ENCODE measurements around the gene KCNN1. TPM values are rescaled to one million over a fixed set of nuclear protein-coding genes. Genes with fewer than 3 reads are reported as not detected.

The KCNN1 gene
- total and polyA plus RNA-seq, 2 experiments from 2014 or later, result 2.2 to 29.8 TPM

DNA sequence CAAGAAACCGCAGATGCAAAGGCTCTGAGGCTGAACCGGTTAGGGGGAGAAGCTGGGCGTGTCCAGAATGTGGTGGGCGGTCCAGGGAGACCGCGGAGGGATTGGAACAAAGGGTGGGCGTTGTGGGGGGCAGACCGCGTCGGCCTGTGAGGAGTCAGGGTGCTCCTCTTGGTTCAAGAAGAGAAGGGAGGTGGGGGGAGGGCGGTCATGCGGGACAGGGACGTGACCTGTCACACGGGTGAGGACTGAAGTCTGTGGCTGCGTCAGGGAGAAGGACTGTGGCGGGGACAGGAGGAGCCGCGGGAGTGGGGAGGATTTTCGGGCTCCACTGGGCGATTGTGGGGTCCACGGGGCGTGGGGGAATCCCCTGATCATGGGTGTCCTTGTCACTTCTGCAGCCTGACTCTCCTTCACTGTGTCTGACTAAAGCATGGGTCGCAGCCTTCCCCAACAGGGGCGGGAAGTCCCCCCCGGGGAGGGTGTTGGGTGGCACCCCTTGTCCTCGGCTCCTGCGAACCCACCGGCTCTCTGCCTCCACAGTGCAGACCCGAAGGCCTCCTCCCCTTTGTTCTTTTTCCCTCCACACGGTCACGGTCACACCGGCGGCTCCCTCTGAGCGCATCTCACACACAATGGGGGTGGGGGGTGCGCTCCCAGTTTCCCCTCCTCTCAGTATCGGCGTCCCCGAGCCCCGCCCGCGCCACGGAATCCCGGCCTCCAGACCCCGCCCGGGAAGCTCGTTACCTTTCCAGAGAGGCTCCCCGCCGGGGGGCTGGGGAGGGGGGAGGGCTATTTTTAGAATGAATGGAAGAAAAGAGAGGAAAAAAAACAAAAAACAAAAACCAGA is 16.4 kb upstream of the KCNN1 start:
- H3K4me3 ChIP-seq, result peak overlapping the region; percentile 72
- H3F3A ChIP-seq (replicated peaks; ENCODE audit: low read depth), result peaks cover 22% of the 10 kb centered on the region
- Mint-ChIP-seq H3K36me3 (ENCODE audit: low read depth) (no peaks in the 10 kb centered on the region; the same call in 2 of the 3 replicates), H3K4me3 (peak overlapping the region; percentile 76), H3K9me3 (no peaks in the 10 kb centered on the region), H3K4me1 (peaks cover 37% of the 10 kb centered on the region), H3K27me3 (ENCODE audit: insufficient read depth, low read depth, poor library complexity) (peaks cover 77% of the 10 kb centered on the region), H3K27ac (no peak overlapping the region)
- H3K4me2 ChIP-seq, result peak overlapping the region; percentile 94
- peak overlapping the region; percentile 93 for H2AFZ ChIP-seq
- no peaks in the 10 kb centered on the region for H3K79me2 ChIP-seq (replicated peaks; ENCODE audit: insufficient read depth)
- DNase-seq (ENCODE audit: low spot score) (peak; percentile 60), ATAC-seq (peak; percentile 17)
- H3K4me1 ChIP-seq (ENCODE audit: insufficient read depth), result peaks cover 35% of the 10 kb centered on the region; the same call in 1 of the 2 replicates
- H3K27me3 ChIP-seq (ENCODE audit: insufficient read depth), result peaks cover 60% of the 10 kb centered on the region
- H3K9me2 ChIP-seq (ENCODE audit: insufficient read depth), result no peaks in the 10 kb centered on the region
- H3K27ac ChIP-seq (ENCODE audit: low read depth), result no peak overlapping the region
- H4K20me1 ChIP-seq (replicated peaks; ENCODE audit: insufficient read depth), result no peaks in the 10 kb centered on the region
- H3K36me3 ChIP-seq (ENCODE audit: insufficient read depth), result no peaks in the 10 kb centered on the region
- no peak for TF ChIP-seq STAT1 (IDR thresholded peaks at IDR 0.05; ENCODE audit: unreplicated experiment)
- peak; percentile 51; the same call in 1 of the 2 replicates for TF ChIP-seq POLR2AphosphoS5 (IDR thresholded peaks at IDR 0.05; ENCODE audit: low read depth)
- TF ChIP-seq EZH2phosphoT487 (IDR thresholded peaks at IDR 0.05; ENCODE audit: unreplicated experiment), result no peak
- TF ChIP-seq CTCF (conservative IDR thresholded peaks at IDR 0.05; ENCODE audit: low read depth in 2 of 2), result no peak
- no peak for TF ChIP-seq CREB1 (CRISPR knock-in tag; IDR thresholded peaks at IDR 0.05; ENCODE audit: low read depth)
- TF ChIP-seq ZNF114 (CRISPR knock-in tag; IDR thresholded peaks at IDR 0.05), result no peak

GRCh38 chr19:17951157-17951989 is 15.5 kb upstream of the KCNN1 start:
- DNase-seq (ENCODE audit: low spot score) (no peak), ATAC-seq (no peak)
- Mint-ChIP-seq H3K36me3 (ENCODE audit: low read depth) (no peaks in the 10 kb centered on the region; the same call in 2 of the 3 replicates), H3K4me3 (peak overlapping the region; percentile 76), H3K9me3 (no peaks in the 10 kb centered on the region), H3K4me1 (peaks cover 34% of the 10 kb centered on the region), H3K27me3 (ENCODE audit: insufficient read depth, low read depth, poor library complexity) (peaks cover 70% of the 10 kb centered on the region), H3K27ac (no peak overlapping the region)
- H3K4me2 ChIP-seq, result peak overlapping the region; percentile 94
- H3K4me3 ChIP-seq, result peak overlapping the region; percentile 72
- peaks cover 35% of the 10 kb centered on the region; the same call in 1 of the 2 replicates for H3K4me1 ChIP-seq (ENCODE audit: insufficient read depth)
- no peak overlapping the region for H3K27ac ChIP-seq (ENCODE audit: low read depth)
- H3F3A ChIP-seq (replicated peaks; ENCODE audit: low read depth), result peaks cover 22% of the 10 kb centered on the region
- H2AFZ ChIP-seq, result peak overlapping the region; percentile 93
- H3K9me2 ChIP-seq (ENCODE audit: insufficient read depth), result no peaks in the 10 kb centered on the region
- no peaks in the 10 kb centered on the region for H3K79me2 ChIP-seq (replicated peaks; ENCODE audit: insufficient read depth)
- peaks cover 60% of the 10 kb centered on the region for H3K27me3 ChIP-seq (ENCODE audit: insufficient read depth)
- no peaks in the 10 kb centered on the region for H3K36me3 ChIP-seq (ENCODE audit: insufficient read depth)
- no peaks in the 10 kb centered on the region for H4K20me1 ChIP-seq (replicated peaks; ENCODE audit: insufficient read depth)
- no peak for TF ChIP-seq CTCF (conservative IDR thresholded peaks at IDR 0.05; ENCODE audit: low read depth in 2 of 2)
- TF ChIP-seq EZH2 (IDR thresholded peaks at IDR 0.05; ENCODE audit: low read depth, unreplicated experiment), result peak; percentile 26
